Thyroid gland (tissue), 4 donors: Measurements from ENCODE around the gene IFI35.
"Not testable (repeated sequence)": the region's sequence is repeated elsewhere in the genome, so short reads cannot be mapped to it uniquely, and the experiment has no call there.

Experiments
- CTCF ChIP-seq, 6 experiments: fragments of 200-600 bp in 3 of 6; fragments of 450-650 bp in 3 of 6; sonication (generic) in 3 of 6; IDR thresholded peaks; one replicate each; pipeline ENCODE4 v1.5.1; 2016 to 2019; ENCODE audit warnings: antibody characterized with exemption in 6 of 6, mild to moderate bottlenecking in 2 of 6, inconsistent platforms in 1 of 6, moderate library complexity in 1 of 6
- POLR2A ChIP-seq, 2 donors: fragments of 450-650 bp; IDR thresholded peaks; one replicate each; pipeline ENCODE4 v1.6.1; 2017; ENCODE audit warnings: antibody characterized with exemption in 2 of 2, mild to moderate bottlenecking in 2 of 2, moderate library complexity in 1 of 2

- TF ChIP-seq CTCF, POLR2A (IDR thresholded peaks at IDR 0.05): not testable (repeated sequence)
Observed at GRCh38 chr17:43000894-43001293, 5.7 kb upstream of the IFI35 start.
